OCI-LY1 (cell line): ENCODE measurements around the gene C2orf78.

ENCODE experiments used
- CTCF ChIP-seq: fragments of 200-600 bp; sonication (generic), shearing (Covaris generic); IDR thresholded peaks from 2 replicates; pipeline ENCODE4 v1.5.1; 2017; ENCODE audit warnings: mild to moderate bottlenecking, antibody characterized with exemption, low read length, moderate library complexity, mixed read lengths
- EZH2 ChIP-seq: fragments of 200-600 bp; sonication (generic), shearing (Covaris generic); IDR thresholded peaks from 2 replicates; pipeline ENCODE4 v1.8.0; 2017; ENCODE audit warnings: borderline replicate concordance, mixed run types, mild to moderate bottlenecking, antibody characterized with exemption, low read length, moderate library complexity, mixed read lengths

GRCh38 chr2:73776869-73777519 is 7.0 kb upstream of the C2orf78 start:
- TF ChIP-seq CTCF, result no peak
- TF ChIP-seq EZH2, result no peak
